HUES64 (cell line): Measurements from ENCODE around the gene OAF.
"Not testable (repeated sequence)": the region's sequence is repeated elsewhere in the genome, so short reads cannot be mapped to it uniquely, and the experiment has no call there.

ENCODE experiments used
- H3K27ac ChIP-seq: 2 replicates; pipeline ENCODE4 v1.7.0; 2013; ENCODE audit warnings: low read depth, low read length, inconsistent platforms
- H3K27me3 ChIP-seq: 2 replicates; pipeline ENCODE4 v1.6.1; 2013; ENCODE audit warnings: mild to moderate bottlenecking, low read length; ENCODE audit not compliant: insufficient read depth
- H3K36me3 ChIP-seq: 2 replicates; pipeline ENCODE4 v1.6.1; 2013; ENCODE audit warnings: mild to moderate bottlenecking, low read length; ENCODE audit not compliant: insufficient read depth
- H3K4me1 ChIP-seq: 2 replicates; pipeline ENCODE4 v1.6.1; 2013; ENCODE audit warnings: mild to moderate bottlenecking, low read length, moderate library complexity; ENCODE audit not compliant: insufficient read depth
- H3K4me3 ChIP-seq: 2 replicates; pipeline ENCODE4 v1.5.1; 2013; ENCODE audit warnings: mild to moderate bottlenecking, low read length, moderate library complexity
- H3K9ac ChIP-seq: 2 replicates; pipeline ENCODE4 v1.6.1; 2013; ENCODE audit warnings: mild to moderate bottlenecking, low read depth, low read length
- H3K9me3 ChIP-seq: 2 replicates; pipeline ENCODE4 v1.6.1; 2013; ENCODE audit warnings: low read depth, low read length; ENCODE audit not compliant: insufficient read depth
- WGBS: fragments of 150-250, 120-280 bp; methylation state at CpG from one replicate; pipeline ENCODE4 v1.1.7; 2013; ENCODE audit warnings: missing lambda C conversion rate; 5-methylcytosine and 5-hydroxymethylcytosine counted together

The OAF gene

GRCh38 chr11:120261321-120261720 lies 50.5 kb downstream of the OAF start:
- Histone ChIP-seq H3K36me3 (no peaks in the 10 kb centered on the region), H3K9me3 (no peaks in the 10 kb centered on the region), H3K4me3 (no peak overlapping the region), H3K4me1 (peaks cover 17% of the 10 kb centered on the region), H3K27me3 (no peaks in the 10 kb centered on the region; the same call in 1 of the 2 replicates), H3K9ac (no peak overlapping the region), H3K27ac (no peak overlapping the region)

GRCh38 chr11:120261931-120262330 lies 51.1 kb downstream of the OAF start:
- no peaks in the 10 kb centered on the region for H3K36me3 ChIP-seq
- no peak overlapping the region for H3K27ac ChIP-seq
- H3K9ac ChIP-seq: no peak overlapping the region
- H3K27me3 ChIP-seq: no peaks in the 10 kb centered on the region; the same call in 1 of the 2 replicates
- H3K4me1 ChIP-seq: peaks cover 15% of the 10 kb centered on the region
- H3K9me3 ChIP-seq: no peaks in the 10 kb centered on the region
- WGBS: 96% methylated on average over 3 of the region's 3 CpGs
- no peak overlapping the region for H3K4me3 ChIP-seq

- no peak overlapping the region for H3K4me3 ChIP-seq
- no peak overlapping the region for H3K9ac ChIP-seq
- H3K27me3 ChIP-seq: no peaks in the 10 kb centered on the region
- H3K4me1 ChIP-seq: peaks cover 8% of the 10 kb centered on the region
- WGBS: 91% methylated on average over 2 of the region's 2 CpGs
- H3K36me3 ChIP-seq: no peaks in the 10 kb centered on the region
- H3K27ac ChIP-seq: no peak overlapping the region
- H3K9me3 ChIP-seq: no peaks in the 10 kb centered on the region
Observed at GRCh38 chr11:120267319-120267718, 56.5 kb downstream of the OAF start.

- Histone ChIP-seq H3K9ac (no peak overlapping the region), H3K27ac (no peak overlapping the region), H3K9me3 (no peaks in the 10 kb centered on the region), H3K36me3 (no peaks in the 10 kb centered on the region), H3K27me3 (no peaks in the 10 kb centered on the region), H3K4me3 (no peak overlapping the region), H3K4me1 (peaks cover 8% of the 10 kb centered on the region)
- 97% methylated on average over 5 of the region's 5 CpGs for WGBS
Observed at GRCh38 chr11:120268686-120269085, 57.9 kb downstream of the OAF start.

- 95% methylated on average over 1 of the region's 1 CpG for WGBS
- Histone ChIP-seq H3K4me3 (no peak overlapping the region), H3K36me3 (no peaks in the 10 kb centered on the region), H3K27me3 (no peaks in the 10 kb centered on the region), H3K9ac (no peak overlapping the region), H3K27ac (no peak overlapping the region), H3K9me3 (no peaks in the 10 kb centered on the region), H3K4me1 (peaks cover 7% of the 10 kb centered on the region)
Observed at GRCh38 chr11:120270386-120270785, 59.6 kb downstream of the OAF start.

GRCh38 chr11:120271672-120272071 lies 60.8 kb downstream of the OAF start:
- no peak overlapping the region for H3K27ac ChIP-seq
- 97% methylated on average over 4 of the region's 5 CpGs for WGBS
- H3K9ac ChIP-seq: no peak overlapping the region
- H3K27me3 ChIP-seq: no peaks in the 10 kb centered on the region
- no peak overlapping the region for H3K4me3 ChIP-seq
- no peaks in the 10 kb centered on the region for H3K36me3 ChIP-seq
- H3K4me1 ChIP-seq: no peaks in the 10 kb centered on the region
- H3K9me3 ChIP-seq: no peaks in the 10 kb centered on the region

- 92% methylated on average over 2 of the region's 2 CpGs for WGBS
- Histone ChIP-seq H3K9me3 (no peaks in the 10 kb centered on the region), H3K4me1 (no peaks in the 10 kb centered on the region), H3K36me3 (no peaks in the 10 kb centered on the region), H3K4me3 (no peak overlapping the region), H3K27ac (no peak overlapping the region), H3K9ac (no peak overlapping the region), H3K27me3 (no peaks in the 10 kb centered on the region)
Observed at GRCh38 chr11:120272303-120272702, 61.5 kb downstream of the OAF start.

GRCh38 chr11:120273432-120273831 lies 62.6 kb downstream of the OAF start:
- Histone ChIP-seq H3K4me3 (no peak overlapping the region), H3K27me3 (no peaks in the 10 kb centered on the region)
- WGBS: 92% methylated on average over 2 of the region's 2 CpGs

GRCh38 chr11:120273956-120274355 lies 63.1 kb downstream of the OAF start:
- WGBS: 91% methylated on average over 1 of the region's 2 CpGs
- not testable (repeated sequence) for H3K36me3 ChIP-seq, H3K27ac ChIP-seq, H3K9me3 ChIP-seq, H3K4me1 ChIP-seq, H3K27me3 ChIP-seq, H3K9ac ChIP-seq, H3K4me3 ChIP-seq

More at GRCh38 chr11:120273432-120273831, 62.6 kb downstream of the OAF start:
- no peaks in the 10 kb centered on the region for H3K36me3 ChIP-seq
- H3K9ac ChIP-seq: no peak overlapping the region
- H3K9me3 ChIP-seq: no peaks in the 10 kb centered on the region
- no peak overlapping the region for H3K27ac ChIP-seq
- H3K4me1 ChIP-seq: no peaks in the 10 kb centered on the region

GRCh38 chr11:120279502-120279901 lies 68.7 kb downstream of the OAF start:
- no peaks in the 10 kb centered on the region for H3K9me3 ChIP-seq

More at GRCh38 chr11:120279502-120279901, 68.7 kb downstream of the OAF start:
- Histone ChIP-seq H3K27me3 (no peaks in the 10 kb centered on the region), H3K27ac (no peak overlapping the region), H3K4me3 (no peak overlapping the region), H3K36me3 (no peaks in the 10 kb centered on the region), H3K9ac (no peak overlapping the region), H3K4me1 (0 out of 2 replicates have a peak, but pooled peaks cover 5% of the 10 kb centered on the region)
- 84% methylated on average over 5 of the region's 5 CpGs for WGBS
